ENCODE measurements around the gene ADH7.

DNA sequence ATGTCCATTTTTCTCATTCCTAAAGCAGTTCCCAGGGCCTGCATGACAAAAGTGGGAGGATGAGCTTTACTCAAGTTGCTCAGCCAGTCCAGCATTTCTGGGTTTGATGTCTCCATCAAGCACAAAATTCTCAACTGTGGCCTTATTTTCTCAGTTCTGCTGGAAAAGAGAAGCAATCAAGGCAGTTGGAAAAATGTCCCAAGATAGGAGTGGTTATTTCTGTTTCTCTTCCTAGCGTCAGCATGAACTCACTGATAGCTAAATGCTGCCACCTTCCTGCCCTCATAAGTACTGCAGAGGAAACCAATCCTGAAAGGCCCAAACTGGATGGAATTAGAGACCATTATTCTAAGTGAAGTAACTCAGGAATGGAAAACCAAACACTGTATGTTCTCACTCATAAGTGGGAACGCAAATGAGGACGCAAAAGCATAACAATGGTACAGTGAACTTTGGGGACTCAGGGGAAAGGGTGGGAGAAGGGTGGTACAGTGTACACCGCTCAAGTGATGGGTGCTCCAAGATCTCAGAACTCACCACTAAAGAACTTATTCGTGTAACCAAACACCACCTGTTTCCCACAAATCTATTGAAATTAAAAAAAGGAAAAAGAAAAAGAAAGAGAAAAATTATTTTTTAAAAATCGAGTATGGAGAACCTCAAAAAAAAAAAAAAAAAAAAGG is 29.6 kb downstream of the ADH7 start:
- TF ChIP-seq POLR2AphosphoS5 (IDR thresholded peaks at IDR 0.05; ENCODE audit: low read depth, low read length) (no peak), POLR2A (IDR thresholded peaks at IDR 0.05; ENCODE audit: low read depth, low read length) (no peak)
